Breast epithelium (tissue), 4 donors: Measurements from ENCODE around the gene IL21R. TPM values are rescaled to one million over a fixed set of nuclear protein-coding genes. Genes with fewer than 3 reads are reported as not detected.
"Not testable (repeated sequence)": the region's sequence is repeated elsewhere in the genome, so short reads cannot be mapped to it uniquely, and the experiment has no call there.

ENCODE experiments used
- DNase-seq, 2 donors: peaks; one replicate each; pipeline ENCODE4 v3.0.0-alpha.2; 2019; ENCODE audit warnings: low spot score in 2 of 2
- H3K27ac ChIP-seq, 2 donors: fragments of 200-600 bp; sonication (generic) in 1 of 2; one replicate each; pipeline ENCODE4 v1.5.1; 2016 to 2019; ENCODE audit warnings: mild to moderate bottlenecking in 1 of 2
- H3K27me3 ChIP-seq, 2 donors: fragments of 200-600 bp; sonication (generic) in 1 of 2; one replicate each; pipeline versions ENCODE4 v1.5.1 to v1.6.0; 2017 to 2019; ENCODE audit warnings: control low read depth in 1 of 2, mild to moderate bottlenecking in 1 of 2
- H3K36me3 ChIP-seq: fragments of 200-600 bp; one replicate; pipeline ENCODE4 v1.5.1; 2019
- H3K4me1 ChIP-seq, 2 donors: fragments of 200-600 bp; sonication (generic); one replicate each; pipeline ENCODE4 v1.5.1; 2016 to 2019; ENCODE audit warnings: control low read depth in 1 of 2
- H3K4me3 ChIP-seq, 3 donors: fragments of 200-600 bp; sonication (generic); 1 replicate in 2 of 3; 2 replicates in 1 of 3; pipeline ENCODE4 v1.5.1; 2016 to 2019; ENCODE audit warnings: mild to moderate bottlenecking in 3 of 3, moderate library complexity in 2 of 3
- H3K9me3 ChIP-seq, 2 donors: fragments of 200-600 bp; sonication (generic) in 1 of 2; one replicate each; pipeline ENCODE4 v1.5.1; 2016 to 2019; ENCODE audit warnings: control low read depth in 1 of 2
- CTCF ChIP-seq, 3 donors: fragments of 450-650 bp; IDR thresholded peaks; one replicate each; pipeline ENCODE4 v1.5.1; 2016 to 2017; ENCODE audit warnings: antibody characterized with exemption in 3 of 3, mild to moderate bottlenecking in 3 of 3, moderate library complexity in 3 of 3
- POLR2A ChIP-seq: fragments of 450-650 bp; IDR thresholded peaks from one replicate; pipeline ENCODE4 v1.6.1; 2016; ENCODE audit warnings: antibody characterized with exemption, mild to moderate bottlenecking, moderate library complexity
- POLR2AphosphoS5 ChIP-seq, 3 donors: sonication (generic); formaldehyde crosslinking; IDR thresholded peaks; one replicate each; pipeline ENCODE4 v1.6.1; 2017; ENCODE audit warnings: antibody characterized with exemption in 3 of 3
- intact Hi-C: fragments of 100-400 bp; cut with DNase I; formaldehyde crosslinking; loops from one replicate; pipeline ENCODE4 v1.15.1; 2023; ENCODE audit warnings: low total_unique reads
- total RNA-seq, 3 donors: library from RNA; depleted of rRNA; stranded (reverse); fragments of >200 nt; gene quantifications; one replicate each; pipeline ENCODE4 v1.1.0, GENCODE V29; 2016

IL21R gene
- total RNA-seq, 3 donors from 2014 or later, result 0.16 to 0.33 TPM; not detected in 1

DNA sequence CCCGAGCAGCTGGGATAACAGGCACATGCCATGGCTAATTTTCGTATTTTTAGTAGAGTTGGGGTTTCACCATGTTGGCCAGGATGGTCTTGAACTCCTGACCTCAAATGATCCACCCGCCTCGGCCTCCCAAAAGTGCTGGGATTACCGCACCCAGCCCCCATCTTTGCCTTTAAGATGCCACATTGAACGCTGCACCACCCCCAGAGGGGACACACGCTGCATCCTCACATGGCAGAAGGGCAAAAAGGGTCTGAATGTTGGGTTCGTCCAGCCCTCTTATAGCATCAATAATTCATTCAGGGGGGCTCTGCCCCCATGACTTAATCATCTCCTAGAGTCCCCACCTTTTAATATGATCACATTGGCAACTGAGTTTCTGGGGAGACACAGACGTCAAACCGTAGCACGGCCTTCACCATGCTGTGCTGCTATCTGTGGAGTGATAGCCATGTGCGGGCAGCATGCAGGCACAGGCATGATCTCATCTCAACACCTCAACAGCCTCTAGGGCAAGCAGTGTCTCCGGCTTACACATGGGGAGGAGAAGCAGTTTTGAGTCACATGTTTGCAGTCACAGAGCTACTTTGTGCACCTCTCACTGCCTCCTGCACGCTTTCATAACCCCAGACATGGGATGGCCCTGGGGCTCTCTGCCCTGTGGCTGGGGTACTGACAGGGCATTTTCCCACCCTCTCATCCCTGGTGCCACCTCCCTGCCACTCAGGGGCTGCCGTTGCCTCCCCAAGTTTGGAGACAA, 30.0 kb downstream of the IL21R start:
- TF ChIP-seq CTCF (IDR thresholded peaks at IDR 0.05) (no peak), POLR2A (no peak), POLR2AphosphoS5 (IDR thresholded peaks at IDR 0.05) (no peak)
- no peak overlapping the region for H3K4me3 ChIP-seq
- no peaks in the 10 kb centered on the region for H3K4me1 ChIP-seq
- H3K36me3 ChIP-seq, result no peaks in the 10 kb centered on the region
- H3K27ac ChIP-seq, result no peak overlapping the region
- H3K9me3 ChIP-seq, result no peaks in the 10 kb centered on the region
- peaks cover 0 to 16% of the 10 kb centered on the region in 2 donors for H3K27me3 ChIP-seq
- DNase-seq, result no peak
- intact Hi-C loops, result no loop called here

GRCh38 chr16:27432558-27432957, 30.6 kb downstream of the IL21R start:
- no peak for DNase-seq
- intact Hi-C loops, result no loop called here
- no peaks in the 10 kb centered on the region for H3K36me3 ChIP-seq
- no peak for TF ChIP-seq CTCF (IDR thresholded peaks at IDR 0.05)
- TF ChIP-seq POLR2A, result no peak
- no peak for TF ChIP-seq POLR2AphosphoS5 (IDR thresholded peaks at IDR 0.05)
- H3K9me3 ChIP-seq, result no peaks in the 10 kb centered on the region
- no peak overlapping the region for H3K4me3 ChIP-seq
- H3K4me1 ChIP-seq, result no peaks in the 10 kb centered on the region
- peaks cover 0 to 16% of the 10 kb centered on the region in 2 donors for H3K27me3 ChIP-seq
- H3K27ac ChIP-seq, result no peak overlapping the region

GRCh38 chr16:27433191-27433590, 31.2 kb downstream of the IL21R start:
- DNase-seq, H3K36me3 ChIP-seq, H3K9me3 ChIP-seq, H3K4me3 ChIP-seq, H3K27ac ChIP-seq, intact Hi-C loops, H3K4me1 ChIP-seq: not testable (repeated sequence)
- peaks cover 0 to 15% of the 10 kb centered on the region in 2 donors for H3K27me3 ChIP-seq

DNA sequence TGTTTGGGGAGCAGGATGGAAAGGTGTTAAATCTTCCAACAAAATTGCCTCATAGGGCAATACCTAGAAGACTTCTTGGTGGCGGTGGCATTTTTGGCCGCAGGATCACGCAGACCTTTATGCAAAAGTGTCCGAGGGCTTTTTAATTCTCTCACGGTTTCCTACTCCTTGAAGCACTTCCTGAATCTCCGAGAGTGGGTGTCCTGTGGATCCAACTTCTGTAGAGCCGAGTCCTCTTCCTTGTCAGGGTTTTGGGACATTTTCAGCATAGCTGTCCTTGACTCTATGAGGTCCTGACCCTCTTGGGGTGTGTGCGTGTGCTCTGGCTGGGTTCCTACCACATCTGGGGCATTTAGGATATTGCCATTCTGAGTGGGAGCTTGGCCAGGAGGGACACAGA, 31.7 kb downstream of the IL21R start:
- TF ChIP-seq CTCF (IDR thresholded peaks at IDR 0.05) (no peak), POLR2AphosphoS5 (IDR thresholded peaks at IDR 0.05) (no peak), POLR2A (no peak)
- no peak for DNase-seq
- H3K36me3 ChIP-seq, result no peaks in the 10 kb centered on the region

DNA sequence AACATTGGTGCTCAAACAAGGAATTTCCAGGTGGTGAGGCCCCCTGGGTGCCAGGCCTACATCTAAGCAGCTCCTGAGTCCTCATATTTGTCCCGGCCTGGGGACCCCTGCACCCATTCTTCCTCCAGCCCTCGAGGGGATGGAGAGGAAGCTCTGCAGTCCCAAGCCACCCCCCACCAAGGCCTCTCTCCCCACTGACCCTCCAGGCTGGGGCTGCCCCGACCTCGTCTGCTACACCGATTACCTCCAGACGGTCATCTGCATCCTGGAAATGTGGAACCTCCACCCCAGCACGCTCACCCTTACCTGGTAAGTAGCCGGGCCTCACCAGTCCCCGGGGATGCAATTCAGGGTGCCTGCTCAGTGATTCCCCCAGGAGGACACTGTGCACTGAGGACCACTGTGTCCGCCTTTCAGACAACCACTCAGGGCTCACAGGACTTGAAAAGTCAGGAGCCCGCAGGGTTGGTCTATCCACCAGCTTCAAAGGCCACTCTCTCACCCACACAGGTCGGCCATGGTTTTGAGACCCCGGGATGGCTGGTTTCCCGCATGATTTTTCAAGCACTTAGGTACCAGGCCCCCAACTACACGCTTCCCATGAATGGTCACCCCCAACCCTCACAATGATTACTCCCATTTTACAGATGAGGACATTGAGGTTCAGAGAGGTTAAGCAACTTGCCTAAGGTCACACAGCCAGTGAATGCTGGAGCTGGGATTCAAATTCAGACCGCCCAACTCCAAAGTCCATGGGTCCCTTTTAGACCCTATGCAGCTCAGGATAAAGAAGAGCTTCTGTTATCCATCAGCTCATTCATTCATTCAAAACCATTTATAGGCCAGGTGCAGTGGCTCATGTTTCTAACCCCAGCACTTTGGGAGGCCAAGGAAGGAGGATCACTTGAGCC, 32.4 kb downstream of the IL21R start:
- Histone ChIP-seq H3K9me3 (no peaks in the 10 kb centered on the region), H3K27ac (no peak overlapping the region), H3K36me3 (no peaks in the 10 kb centered on the region), H3K4me1 (no peaks in the 10 kb centered on the region), H3K4me3 (no peak overlapping the region), H3K27me3 (peaks cover 0 to 8% of the 10 kb centered on the region in 2 donors)
- intact Hi-C loops, result no loop called here
- DNase-seq, result peak in 1 of 2 donors; percentile 14
- no peak for TF ChIP-seq POLR2A
- TF ChIP-seq CTCF (IDR thresholded peaks at IDR 0.05), result no peak
- TF ChIP-seq POLR2AphosphoS5 (IDR thresholded peaks at IDR 0.05), result no peak

More for the DNA sequence above, 31.7 kb downstream of the IL21R start:
- intact Hi-C loops, result no loop called here
- Histone ChIP-seq H3K27ac (no peak overlapping the region), H3K9me3 (no peaks in the 10 kb centered on the region), H3K4me3 (no peak overlapping the region), H3K4me1 (no peaks in the 10 kb centered on the region), H3K27me3 (peaks cover 0 to 12% of the 10 kb centered on the region in 2 donors)

DNA sequence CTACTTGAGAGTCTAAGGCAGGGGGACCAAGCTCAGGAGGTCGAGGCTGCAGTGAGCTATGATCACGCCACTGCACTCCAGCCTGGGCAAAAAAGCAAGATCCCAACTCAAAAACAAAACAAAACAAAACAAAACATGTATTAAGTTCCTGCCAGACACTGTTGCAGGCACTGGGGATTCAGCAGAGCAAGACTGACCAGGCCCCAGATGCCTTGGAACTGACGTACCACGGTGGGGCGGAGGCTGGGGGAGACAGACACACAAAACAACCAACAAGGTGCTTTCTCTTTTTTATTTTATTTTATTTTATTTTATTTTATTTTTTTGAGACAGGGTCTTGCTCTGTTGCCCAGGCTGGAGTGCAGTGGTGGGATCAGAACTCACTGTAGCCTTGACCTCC, 33.2 kb downstream of the IL21R start:
- H3K27me3 ChIP-seq, H3K27ac ChIP-seq, intact Hi-C loops, H3K36me3 ChIP-seq, DNase-seq, H3K4me3 ChIP-seq, H3K4me1 ChIP-seq, H3K9me3 ChIP-seq: not testable (repeated sequence)
